ENCODE results near the gene UBXN6.

The UBXN6 gene, protein sequence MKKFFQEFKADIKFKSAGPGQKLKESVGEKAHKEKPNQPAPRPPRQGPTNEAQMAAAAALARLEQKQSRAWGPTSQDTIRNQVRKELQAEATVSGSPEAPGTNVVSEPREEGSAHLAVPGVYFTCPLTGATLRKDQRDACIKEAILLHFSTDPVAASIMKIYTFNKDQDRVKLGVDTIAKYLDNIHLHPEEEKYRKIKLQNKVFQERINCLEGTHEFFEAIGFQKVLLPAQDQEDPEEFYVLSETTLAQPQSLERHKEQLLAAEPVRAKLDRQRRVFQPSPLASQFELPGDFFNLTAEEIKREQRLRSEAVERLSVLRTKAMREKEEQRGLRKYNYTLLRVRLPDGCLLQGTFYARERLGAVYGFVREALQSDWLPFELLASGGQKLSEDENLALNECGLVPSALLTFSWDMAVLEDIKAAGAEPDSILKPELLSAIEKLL

GRCh38 chr19:4457654-4458395 is at the start of gene UBXN6:
Gene UBXN6 (minus strand): TSS chr19:4457794. CDS start chr19:4457697, 97 bp downstream.
- peak; percentile 96 for DNase-seq (ENCODE audit: low read depth)

GRCh38 chr19:4507150-4507452 is 49.5 kb upstream of the UBXN6 start:
- DNase-seq (ENCODE audit: low read depth), result no peak

DNA sequence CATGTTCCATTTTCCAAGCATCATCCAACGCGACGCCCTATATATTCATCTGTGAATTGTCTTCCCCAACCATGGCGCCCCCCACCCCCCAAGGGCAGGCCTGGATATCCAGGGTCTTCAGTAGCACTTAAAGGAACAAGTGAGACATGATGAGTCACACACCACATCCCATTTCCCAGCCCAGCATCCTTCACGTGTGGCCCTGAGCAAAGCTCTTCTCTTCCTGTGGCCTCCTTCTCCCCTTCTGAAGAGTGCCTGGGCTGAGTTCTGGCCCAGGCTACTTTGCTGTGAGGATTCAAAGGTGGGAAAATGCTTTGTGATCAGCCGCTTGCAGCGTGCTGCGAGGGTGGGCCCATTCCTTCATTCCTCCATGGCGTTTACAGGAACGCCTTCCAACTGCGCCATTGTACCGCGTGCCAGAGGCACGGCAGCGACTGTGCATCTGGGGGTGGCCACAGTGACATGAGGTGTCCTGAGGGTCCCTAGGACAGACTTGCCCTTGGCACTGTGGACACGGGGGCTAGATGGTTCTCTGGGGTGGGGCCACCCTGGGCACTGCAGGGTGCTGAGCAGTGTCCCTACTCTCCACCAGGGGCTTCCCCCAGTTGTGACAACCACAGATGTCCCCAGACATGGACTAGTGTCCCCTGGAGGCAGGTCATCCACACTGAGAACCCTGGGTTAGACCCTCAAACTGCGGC is 49.0 kb upstream of the UBXN6 start:
- DNase-seq (ENCODE audit: low read depth), result no peak

- DNase-seq (ENCODE audit: low read depth), result no peak
These were observed 48.2 kb upstream of the UBXN6 start for GRCh38 chr19:4505570-4506448.

GRCh38 chr19:4504891-4505569 is 47.4 kb upstream of the UBXN6 start:
- DNase-seq (ENCODE audit: low read depth), result no peak

- no peak for DNase-seq (ENCODE audit: low read depth)
These were observed 46.7 kb upstream of the UBXN6 start for GRCh38 chr19:4504297-4504701.

- no peak for DNase-seq (ENCODE audit: low read depth)
These were observed 46.2 kb upstream of the UBXN6 start for GRCh38 chr19:4503825-4504170.

DNA sequence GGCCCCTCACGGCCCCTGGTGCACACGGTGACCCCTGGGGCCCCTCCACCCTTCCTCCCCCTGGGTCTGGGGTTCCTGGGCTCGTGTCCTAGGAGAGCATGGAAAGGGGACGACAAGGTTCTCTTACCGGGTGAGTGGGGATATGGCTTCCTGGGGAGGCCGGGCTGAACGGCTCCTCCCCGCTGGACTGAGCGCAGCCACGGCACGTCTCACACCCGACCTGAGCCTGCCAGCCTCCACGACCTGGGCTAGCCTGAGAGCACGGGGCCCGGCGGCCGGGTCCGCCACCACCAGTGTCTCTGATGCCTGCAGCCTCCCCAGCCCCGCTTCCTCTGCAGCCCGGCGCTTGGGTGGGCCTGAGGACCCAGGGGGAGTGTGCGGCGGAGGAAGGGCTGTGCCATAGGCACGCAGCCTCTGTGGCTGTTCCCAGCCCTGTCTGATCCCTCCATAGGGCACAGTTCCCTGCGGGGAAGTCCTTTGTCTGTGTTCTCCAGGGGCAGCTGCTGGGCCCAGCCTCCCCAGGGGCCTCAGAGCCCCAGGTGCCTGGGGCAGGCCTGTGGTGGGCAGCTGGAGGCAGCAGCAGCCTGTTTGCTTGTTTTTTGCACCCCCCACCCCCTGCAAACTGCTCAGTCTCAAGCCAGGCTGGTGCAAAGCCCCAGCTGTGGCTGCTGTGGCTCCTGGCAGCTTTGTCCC is 45.7 kb upstream of the UBXN6 start:
- no peak for DNase-seq (ENCODE audit: low read depth)

DNA sequence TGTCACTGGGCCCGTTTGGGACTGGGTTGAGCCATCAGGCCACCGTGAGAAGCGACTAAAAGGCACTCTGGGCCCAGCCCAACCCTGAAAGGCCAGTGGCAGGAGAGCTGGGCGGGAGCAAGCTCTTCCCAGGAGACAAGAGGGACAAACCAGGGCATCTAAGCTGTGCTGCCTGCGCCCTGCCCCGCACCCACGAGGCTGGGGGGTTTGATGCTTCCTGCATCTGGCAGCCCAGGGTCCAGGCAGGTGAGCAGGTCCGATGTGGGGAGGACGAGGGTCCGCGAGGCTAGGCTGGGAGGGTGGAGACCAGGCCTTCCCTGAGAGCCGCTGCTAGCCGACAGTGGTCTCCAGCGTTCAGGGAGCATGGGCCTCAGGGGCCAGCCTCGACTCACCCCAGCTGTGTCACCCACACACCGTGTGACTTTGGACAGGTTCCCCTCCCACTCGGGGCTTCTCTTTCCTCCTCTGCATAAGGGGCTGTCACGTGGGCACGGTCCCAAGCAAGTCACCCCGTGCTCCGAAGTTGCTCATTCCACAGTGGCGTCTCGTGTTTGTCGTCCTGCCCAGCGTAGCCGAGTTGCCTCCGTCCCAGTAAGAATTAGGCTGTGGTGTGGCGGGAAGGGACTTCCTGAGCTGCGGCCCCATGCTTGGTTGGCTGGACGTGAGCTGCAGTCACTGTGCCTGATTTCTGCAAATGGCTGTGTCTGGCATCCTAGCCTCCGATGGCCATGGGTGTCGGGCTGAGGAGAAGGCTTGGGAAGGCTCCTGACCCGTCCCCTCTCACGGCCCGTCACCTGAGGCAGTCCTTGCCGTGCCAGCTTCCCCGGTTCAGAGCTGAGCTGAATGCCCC is 44.9 kb upstream of the UBXN6 start:
- DNase-seq (ENCODE audit: low read depth), result no peak

- no peak for DNase-seq (ENCODE audit: low read depth)
These were observed 44.1 kb upstream of the UBXN6 start for GRCh38 chr19:4501691-4502090.

DNA sequence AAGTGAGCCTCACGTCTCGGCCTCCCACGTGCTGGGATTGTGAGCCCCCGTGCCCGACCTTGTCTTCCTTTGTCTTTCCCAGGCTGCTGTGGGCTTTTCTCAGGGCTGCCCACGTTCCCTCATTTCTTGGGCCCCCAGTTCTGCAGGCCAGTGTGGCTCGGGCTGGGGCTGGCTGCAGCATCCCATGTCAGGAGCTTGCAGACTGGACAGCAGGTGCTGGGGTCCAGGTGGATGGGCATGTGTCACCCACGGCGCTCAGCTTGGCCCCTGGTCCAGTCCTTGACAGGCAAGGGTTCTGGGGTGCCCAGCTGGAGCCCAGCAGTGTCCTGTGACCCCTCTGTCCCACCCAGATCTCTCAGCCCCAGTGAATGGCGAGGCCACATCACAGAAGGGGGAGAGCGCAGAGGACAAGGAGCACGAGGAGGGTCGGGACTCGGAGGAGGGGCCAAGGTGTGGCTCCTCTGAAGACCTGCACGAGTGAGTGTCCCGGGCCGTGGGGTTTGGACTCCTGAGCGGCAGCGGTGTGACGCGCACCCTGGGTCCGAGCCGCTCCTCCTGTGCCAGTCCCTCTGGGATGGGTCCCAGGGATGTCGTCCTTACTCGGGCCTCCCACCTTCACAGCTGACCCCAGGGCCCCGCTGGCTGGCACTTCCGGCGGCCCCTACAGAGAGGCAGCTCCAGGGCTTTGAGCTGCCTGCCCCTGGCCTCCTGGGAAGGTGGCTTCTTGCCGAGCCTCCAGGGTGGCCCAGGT is 43.4 kb upstream of the UBXN6 start:
- DNase-seq (ENCODE audit: low read depth), result no peak

DNA sequence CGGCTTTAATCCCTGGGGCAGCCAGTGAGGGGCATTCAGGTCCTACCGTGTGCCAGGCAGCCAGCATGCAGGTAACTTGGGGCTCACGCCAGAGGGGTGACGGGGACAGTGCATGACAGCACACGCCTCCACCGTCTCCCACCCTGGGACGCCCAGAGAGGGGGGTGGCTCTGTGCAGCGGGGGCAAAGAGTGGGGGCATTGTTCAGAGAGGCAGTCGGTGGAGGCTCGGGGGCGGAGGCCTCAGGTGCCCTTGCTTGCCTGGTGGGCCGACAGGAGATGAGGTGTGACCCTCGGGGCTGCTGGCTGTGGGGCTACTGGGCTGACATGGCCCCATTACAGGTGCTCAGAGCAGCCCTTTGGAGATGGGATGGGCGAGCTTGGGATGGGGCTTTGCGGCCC is 42.3 kb upstream of the UBXN6 start:
- no peak for DNase-seq (ENCODE audit: low read depth)

DNA sequence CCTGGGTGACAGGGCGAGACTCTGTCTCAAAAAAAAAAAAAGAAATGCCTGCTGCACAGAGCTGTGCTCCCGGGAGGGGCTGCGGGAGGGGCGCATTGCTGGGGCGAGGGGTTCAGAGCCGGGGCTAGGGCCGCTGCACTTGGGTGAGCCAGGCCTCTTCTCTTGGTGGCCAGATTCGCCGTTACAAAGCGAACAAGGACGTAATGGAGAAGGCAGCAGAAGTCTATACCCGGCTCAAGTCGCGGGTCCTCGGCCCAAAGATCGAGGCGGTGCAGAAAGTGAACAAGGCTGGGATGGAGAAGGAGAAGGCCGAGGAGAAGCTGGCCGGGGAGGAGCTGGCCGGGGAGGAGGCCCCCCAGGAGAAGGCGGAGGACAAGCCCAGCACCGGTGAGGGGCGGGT is 41.7 kb upstream of the UBXN6 start:
- no peak for DNase-seq (ENCODE audit: low read depth)

- no peak for DNase-seq (ENCODE audit: low read depth)
These were observed 41.1 kb upstream of the UBXN6 start for GRCh38 chr19:4498694-4499093.

DNA sequence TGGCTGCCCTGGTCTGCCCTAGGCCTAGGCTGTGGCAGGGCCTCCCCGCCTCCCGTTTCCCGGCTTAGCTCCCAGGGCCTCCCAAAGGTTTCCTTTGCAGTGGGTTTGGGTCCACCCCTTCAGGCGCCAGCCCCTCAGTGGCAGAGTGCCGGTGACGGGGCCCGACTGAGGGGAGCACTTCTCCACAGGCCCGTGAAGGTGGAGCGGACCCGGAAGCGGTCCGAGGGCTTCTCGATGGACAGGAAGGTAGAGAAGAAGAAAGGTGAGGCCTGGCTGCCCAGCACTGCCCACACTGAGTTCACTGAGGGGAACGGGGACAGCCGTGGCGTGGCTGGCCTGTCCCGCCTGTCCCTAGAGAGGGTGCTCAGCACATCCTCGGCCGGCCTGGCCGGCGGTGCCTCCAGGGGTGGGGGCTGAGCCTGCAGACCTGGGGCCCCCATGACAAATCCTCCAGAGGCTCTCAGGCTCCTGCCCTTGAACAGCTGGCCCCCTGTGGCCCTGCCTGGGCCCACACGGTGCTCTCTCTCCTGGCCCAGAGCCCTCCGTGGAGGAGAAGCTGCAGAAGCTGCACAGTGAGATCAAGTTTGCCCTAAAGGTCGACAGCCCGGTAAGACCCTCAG is 40.3 kb upstream of the UBXN6 start:
- DNase-seq (ENCODE audit: low read depth), result no peak

DNA sequence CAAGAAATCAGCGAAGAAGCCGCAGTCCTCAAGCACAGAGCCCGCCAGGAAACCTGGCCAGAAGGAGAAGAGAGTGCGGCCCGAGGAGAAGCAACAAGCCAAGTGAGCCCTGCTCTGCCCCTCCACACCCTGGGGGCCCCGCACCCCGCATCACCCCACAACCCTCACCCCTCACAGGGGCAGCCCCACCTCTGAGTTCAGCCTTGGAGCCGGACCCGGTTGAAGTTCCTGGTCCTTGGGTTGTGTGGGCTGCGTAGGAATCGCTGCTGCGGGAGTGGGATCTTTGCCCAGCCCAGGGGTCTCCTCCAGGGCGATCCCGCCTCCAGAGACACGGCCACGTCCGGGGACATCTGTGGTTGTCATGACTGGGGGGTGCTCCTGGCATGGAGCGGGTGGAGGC is 38.7 kb upstream of the UBXN6 start:
- no peak for DNase-seq (ENCODE audit: low read depth)

GRCh38 chr19:4495471-4495870 is 37.9 kb upstream of the UBXN6 start:
- no peak for DNase-seq (ENCODE audit: low read depth)

- DNase-seq (ENCODE audit: low read depth), result no peak
These were observed 37.1 kb upstream of the UBXN6 start for GRCh38 chr19:4494691-4495064.

Measured in stromal cell of bone marrow (primary cell).